Parathyroid adenoma (tissue), 2 donors: Measurements from ENCODE around the gene MYADML2.

Source experiments
- H2AFZ ChIP-seq: fragments of 300-600 bp; sonication (generic); one replicate; pipeline ENCODE4 v1.7.0; 2017; ENCODE audit warnings: antibody characterized with exemption, mild to moderate bottlenecking
- H3K27ac ChIP-seq: fragments of 300-600 bp; sonication (generic); one replicate; pipeline ENCODE4 v1.7.0; 2017
- H3K27me3 ChIP-seq: fragments of 300-600 bp; sonication (generic); one replicate; pipeline ENCODE4 v1.7.0; 2017; ENCODE audit warnings: low read length; ENCODE audit not compliant: control insufficient read depth, insufficient read depth
- H3K36me3 ChIP-seq: fragments of 300-600 bp; sonication (generic); one replicate; pipeline ENCODE4 v1.7.0; 2017; ENCODE audit warnings: low read length; ENCODE audit not compliant: control insufficient read depth, insufficient read depth
- H3K4me1 ChIP-seq: fragments of 300-600 bp; sonication (generic); one replicate; pipeline ENCODE4 v1.7.0; 2017; ENCODE audit warnings: control low read depth
- H3K4me2 ChIP-seq: fragments of 300-600 bp; sonication (generic); one replicate; pipeline ENCODE4 v1.7.0; 2017; ENCODE audit warnings: low read length
- H3K4me3 ChIP-seq: fragments of 300-600 bp; sonication (generic); one replicate; pipeline ENCODE4 v1.7.0; 2017; ENCODE audit warnings: low read depth, low read length
- H3K79me2 ChIP-seq: fragments of 300-600 bp; sonication (generic); one replicate; pipeline ENCODE4 v1.7.0; 2017; ENCODE audit warnings: control low read depth
- H3K9ac ChIP-seq: fragments of 300-600 bp; sonication (generic); one replicate; pipeline ENCODE4 v1.7.0; 2017; ENCODE audit warnings: mild to moderate bottlenecking
- H3K9me3 ChIP-seq: fragments of 300-600 bp; sonication (generic); one replicate; pipeline ENCODE4 v1.7.0; 2017; ENCODE audit warnings: low read length; ENCODE audit not compliant: control insufficient read depth
- TF ChIP-seq, protein P1 (sequence below): fragments of 300-600 bp; sonication (generic); IDR thresholded peaks from one replicate; pipeline ENCODE4 v1.7.0; 2017; ENCODE audit warnings: antibody characterized with exemption, mild to moderate bottlenecking
- donor health status: primary hyperparathyroidism.

MYADML2 gene

DNA sequence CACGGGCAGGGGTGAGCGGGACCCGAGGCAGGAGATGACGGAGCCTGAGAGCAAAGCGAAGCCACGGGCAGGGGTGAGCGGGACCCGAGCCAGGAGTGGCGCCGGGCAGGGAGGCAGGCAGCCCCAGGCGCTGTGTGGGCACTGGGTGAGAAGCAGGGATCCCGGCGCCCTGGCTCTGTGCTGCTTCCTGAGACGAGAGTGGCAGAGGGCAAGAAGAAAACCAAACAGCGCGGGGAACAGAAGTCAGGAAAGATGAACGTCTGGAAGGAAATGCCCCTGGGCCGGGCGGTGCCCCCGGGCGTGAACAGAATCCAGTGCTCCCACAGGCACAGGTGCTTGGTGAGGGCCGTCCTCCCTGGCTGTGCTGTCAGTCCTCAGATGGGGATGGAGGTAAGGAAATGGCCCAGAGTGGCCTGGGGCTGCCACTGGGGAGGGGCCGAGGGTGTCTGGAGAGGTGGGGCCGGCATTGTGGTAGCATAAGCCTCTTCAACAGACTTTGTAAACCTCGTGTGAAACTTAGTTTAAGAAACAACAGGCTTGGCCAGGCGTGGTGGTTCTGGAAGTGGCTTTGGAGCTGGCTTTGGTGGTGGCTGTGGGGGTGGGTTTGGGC is 40.2 kb upstream of the MYADML2 start:
- Histone ChIP-seq H3K4me3 (no peak overlapping the region), H3K9ac (no peak overlapping the region), H3K79me2 (peaks cover 22% of the 10 kb centered on the region), H3K4me1 (peaks cover 12% of the 10 kb centered on the region), H3K9me3 (no peaks in the 10 kb centered on the region), H3K36me3 (no peaks in the 10 kb centered on the region), H3K27ac (no peak overlapping the region), H3K4me2 (no peak overlapping the region), H2AFZ (no peak overlapping the region), H3K27me3 (no peaks in the 10 kb centered on the region)
- TF ChIP-seq, protein P1, sequence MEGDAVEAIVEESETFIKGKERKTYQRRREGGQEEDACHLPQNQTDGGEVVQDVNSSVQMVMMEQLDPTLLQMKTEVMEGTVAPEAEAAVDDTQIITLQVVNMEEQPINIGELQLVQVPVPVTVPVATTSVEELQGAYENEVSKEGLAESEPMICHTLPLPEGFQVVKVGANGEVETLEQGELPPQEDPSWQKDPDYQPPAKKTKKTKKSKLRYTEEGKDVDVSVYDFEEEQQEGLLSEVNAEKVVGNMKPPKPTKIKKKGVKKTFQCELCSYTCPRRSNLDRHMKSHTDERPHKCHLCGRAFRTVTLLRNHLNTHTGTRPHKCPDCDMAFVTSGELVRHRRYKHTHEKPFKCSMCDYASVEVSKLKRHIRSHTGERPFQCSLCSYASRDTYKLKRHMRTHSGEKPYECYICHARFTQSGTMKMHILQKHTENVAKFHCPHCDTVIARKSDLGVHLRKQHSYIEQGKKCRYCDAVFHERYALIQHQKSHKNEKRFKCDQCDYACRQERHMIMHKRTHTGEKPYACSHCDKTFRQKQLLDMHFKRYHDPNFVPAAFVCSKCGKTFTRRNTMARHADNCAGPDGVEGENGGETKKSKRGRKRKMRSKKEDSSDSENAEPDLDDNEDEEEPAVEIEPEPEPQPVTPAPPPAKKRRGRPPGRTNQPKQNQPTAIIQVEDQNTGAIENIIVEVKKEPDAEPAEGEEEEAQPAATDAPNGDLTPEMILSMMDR = no peak

DNA sequence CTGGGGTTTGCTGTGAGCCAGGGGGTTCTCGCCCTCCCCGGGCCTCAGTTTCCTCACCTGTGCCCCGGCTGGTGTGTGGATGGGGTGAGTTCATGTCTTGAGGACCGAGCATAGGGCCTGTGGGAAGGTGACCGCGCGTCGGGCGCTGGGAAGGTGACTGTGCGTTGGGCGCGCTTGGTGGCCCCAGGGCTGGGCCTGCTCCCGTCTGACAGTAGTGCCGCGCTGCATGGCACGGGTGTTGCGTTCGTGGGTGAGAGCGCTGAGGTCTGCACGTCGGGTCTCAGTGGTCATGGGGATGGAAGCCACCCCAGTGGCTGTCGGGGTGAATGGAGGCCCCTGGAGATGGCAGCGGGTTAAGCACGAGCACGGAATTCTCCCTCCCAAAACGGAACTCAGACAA is 39.6 kb upstream of the MYADML2 start:
- H3K9ac ChIP-seq = no peak overlapping the region
- H3K4me2 ChIP-seq = no peak overlapping the region
- H3K36me3 ChIP-seq = no peaks in the 10 kb centered on the region
- H3K79me2 ChIP-seq = peaks cover 22% of the 10 kb centered on the region
- no peak overlapping the region for H2AFZ ChIP-seq
- no peaks in the 10 kb centered on the region for H3K9me3 ChIP-seq
- H3K27ac ChIP-seq = no peak overlapping the region
- H3K4me1 ChIP-seq = peaks cover 7% of the 10 kb centered on the region
- no peak overlapping the region for H3K4me3 ChIP-seq
- no peaks in the 10 kb centered on the region for H3K27me3 ChIP-seq
- TF ChIP-seq, protein P1 = no peak

DNA sequence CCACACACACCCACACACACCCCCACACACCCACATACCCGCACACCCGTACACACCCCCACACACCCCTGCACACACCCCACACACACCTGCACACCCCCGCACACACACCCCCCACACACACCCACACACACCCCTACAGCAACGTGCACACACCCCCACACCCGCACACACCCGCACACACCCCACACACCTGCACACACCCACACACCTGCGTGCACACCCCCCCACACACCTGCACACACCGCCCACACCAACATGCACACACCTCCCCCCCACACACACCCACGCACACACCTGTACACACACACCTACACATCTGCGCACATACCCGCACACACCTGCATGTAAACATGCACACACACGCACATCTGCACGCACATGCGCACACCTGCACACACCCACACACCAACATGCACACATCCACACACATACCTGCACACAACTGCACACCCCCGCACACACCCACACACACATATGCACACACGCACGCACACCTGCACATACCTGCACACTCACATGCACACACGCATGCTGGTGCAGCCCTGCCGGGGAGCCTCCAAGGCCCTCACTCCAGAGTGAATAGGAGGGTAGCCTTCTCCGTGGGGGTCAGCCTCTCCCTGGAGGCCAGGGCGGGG is 37.9 kb upstream of the MYADML2 start:
- Histone ChIP-seq H2AFZ (no peak overlapping the region), H3K4me1 (no peaks in the 10 kb centered on the region), H3K4me2 (no peak overlapping the region), H3K9ac (no peak overlapping the region), H3K4me3 (no peak overlapping the region), H3K36me3 (no peaks in the 10 kb centered on the region), H3K27me3 (no peaks in the 10 kb centered on the region), H3K27ac (no peak overlapping the region), H3K79me2 (peaks cover 22% of the 10 kb centered on the region), H3K9me3 (no peaks in the 10 kb centered on the region)
- TF ChIP-seq, protein P1 = no peak

DNA sequence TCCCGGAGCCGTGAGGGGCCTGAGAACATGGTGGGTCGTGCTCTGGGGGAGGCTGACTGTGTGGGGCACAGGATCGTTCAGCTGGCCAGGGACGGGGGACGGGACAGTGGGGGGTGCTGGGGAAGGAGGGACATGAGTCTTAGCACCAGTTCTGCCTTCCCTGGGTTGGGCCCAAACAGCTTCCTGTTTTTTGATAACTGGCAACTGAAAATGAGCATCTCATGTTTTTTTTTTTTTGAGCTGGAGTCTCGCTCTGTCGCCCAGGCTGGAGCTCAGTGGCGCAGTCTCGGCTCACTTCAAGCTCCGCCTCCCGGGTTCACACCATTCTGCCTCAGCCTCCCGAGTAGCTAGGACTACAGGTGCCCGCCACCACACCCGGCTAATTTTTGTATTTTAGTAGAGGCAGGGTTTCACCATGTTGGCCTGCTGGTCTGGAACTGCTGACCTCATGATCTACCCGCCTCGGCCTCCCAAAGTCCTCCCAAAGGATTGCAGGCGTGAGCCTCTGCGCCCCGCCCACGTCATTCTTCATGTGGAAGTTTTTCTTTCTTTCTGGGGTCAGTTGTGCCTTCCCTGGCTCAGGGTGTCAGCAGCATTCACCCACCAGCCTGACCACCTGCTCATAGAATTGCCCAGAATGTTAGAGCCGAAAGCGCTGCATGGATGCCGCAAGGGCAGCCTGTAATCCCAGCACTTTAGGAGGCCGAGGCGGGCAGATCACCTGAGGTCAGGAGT is 36.8 kb upstream of the MYADML2 start:
- Histone ChIP-seq H3K4me3 (no peak overlapping the region), H3K27me3 (no peaks in the 10 kb centered on the region), H3K36me3 (no peaks in the 10 kb centered on the region), H3K4me2 (no peak overlapping the region), H3K27ac (no peak overlapping the region), H3K9me3 (no peaks in the 10 kb centered on the region), H3K4me1 (peaks cover 5% of the 10 kb centered on the region), H3K79me2 (peaks cover 22% of the 10 kb centered on the region), H3K9ac (no peak overlapping the region), H2AFZ (no peak overlapping the region)
- TF ChIP-seq, protein P1 = no peak
